ENCODE results near the gene CEP95.
"Not testable (repeated sequence)": the region's sequence is repeated elsewhere in the genome, so short reads cannot be mapped to it uniquely, and the experiment has no call there.

CEP95 gene

DNA sequence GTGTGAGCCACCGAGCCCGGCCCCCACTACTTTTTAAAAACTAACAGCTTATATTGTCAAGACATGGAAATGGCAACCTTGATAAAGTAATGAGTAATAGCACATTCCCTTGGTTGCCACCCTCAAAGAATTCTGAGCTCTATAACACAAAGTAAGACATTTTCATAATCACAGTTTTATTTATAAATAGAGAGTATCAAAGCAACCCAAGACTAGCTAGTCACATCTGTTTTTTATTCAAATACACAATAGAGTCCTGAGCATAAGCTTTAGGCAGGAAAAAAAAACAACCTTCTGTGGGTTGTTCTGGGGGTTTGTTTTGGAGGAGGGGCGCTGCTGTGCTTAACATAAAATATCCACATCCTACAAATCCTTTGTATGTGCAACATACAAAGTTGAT, 68.7 kb downstream of the CEP95 start:
- DNase-seq = no peak

DNA sequence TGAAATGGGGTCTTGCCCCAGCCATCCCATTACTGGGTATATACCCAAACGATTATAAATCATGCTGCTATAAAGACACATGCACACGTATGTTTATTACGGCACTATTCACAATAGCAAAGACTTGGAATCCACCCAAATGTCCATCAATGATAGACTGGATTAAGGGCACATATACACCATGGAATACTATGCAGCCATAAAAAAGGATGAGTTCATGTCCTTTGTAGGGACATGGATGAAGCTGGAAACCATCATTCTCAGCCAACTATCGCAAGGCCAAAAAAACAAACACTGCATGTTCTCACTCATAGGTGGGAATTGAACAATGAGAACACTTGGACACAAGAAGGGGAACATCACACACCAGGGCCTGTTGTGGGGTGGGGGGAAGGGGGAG, 70.2 kb downstream of the CEP95 start:
- not testable (repeated sequence) for DNase-seq

DNA sequence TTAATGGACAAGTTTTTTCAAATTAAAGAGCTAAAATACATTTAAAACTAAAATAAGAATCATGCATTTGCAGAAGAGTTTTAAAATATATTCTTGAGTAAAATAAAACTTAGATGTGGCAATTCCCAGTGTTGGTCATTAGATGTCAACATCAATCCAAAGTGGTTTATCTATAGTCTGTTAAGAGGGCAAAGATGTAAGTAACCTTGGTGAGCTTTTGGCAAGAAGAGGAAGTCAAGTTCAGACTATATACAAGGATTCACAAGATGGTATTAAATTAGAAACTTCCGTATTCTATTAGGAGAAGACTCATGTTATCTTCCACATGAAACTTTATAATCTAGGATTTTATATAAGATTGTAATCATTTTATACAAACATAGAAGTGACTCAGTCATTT, 73.1 kb downstream of the CEP95 start:
- DNase-seq = no peak

DNA sequence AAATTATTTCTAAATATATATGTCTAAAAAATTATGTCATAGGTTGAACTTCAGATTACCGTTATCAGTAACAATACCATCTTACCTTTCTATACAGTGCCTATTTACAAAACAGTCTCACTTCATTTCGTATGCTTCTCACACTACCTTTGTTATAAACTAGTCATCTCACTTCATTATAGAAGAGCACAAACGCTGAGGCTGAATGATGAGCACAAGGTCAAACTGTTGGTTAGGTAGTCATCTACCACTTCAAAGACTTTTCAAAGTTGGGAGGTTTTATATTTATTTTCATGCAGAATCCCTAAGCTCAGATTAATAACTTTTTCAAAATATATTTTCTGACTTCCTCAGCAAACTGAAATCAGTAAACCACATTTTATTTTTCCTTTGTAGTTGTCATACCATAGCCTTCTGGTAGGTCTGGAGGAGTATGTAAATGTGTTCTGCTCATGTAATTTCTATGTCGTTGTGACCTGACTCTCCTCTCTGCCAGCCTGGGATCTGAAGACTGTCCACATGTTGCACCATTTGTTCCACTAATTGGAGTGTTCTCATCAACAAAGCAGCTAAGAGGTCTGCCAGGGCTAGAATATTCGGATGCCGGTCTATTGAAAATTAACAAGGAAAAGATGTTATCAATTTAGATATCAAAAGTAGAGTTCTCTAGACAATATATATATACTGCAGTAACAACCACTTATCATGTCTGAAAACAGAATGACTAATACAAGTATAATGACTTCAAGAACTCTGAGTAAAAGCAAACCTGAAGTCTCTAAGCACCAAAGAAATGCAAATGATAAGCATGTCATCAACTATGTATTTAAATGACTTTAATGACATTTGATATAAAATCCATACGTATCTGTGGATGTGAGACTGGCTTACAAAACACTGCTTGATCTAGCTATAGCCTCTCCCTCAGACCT, 73.9 kb downstream of the CEP95 start:
- no peak for DNase-seq

DNA sequence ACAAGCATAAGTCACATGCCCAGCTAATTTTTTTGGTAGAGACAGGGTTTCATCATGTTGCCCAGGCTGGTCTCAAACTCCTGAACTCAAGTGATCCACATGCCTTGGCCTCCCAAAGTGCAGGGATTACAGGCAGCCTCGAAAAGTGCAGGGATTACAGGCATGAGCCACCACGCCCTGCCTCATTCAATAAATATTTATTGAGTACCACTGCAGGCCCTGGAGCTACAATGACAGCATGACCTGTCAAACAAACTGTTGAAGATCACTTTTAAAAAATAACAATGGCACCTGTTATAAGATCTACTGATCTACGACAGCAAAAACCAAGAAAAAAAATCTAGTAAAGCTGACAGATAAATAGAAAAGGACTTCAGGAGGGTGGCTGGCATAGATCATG, 76.3 kb downstream of the CEP95 start:
- DNase-seq = no peak

DNA sequence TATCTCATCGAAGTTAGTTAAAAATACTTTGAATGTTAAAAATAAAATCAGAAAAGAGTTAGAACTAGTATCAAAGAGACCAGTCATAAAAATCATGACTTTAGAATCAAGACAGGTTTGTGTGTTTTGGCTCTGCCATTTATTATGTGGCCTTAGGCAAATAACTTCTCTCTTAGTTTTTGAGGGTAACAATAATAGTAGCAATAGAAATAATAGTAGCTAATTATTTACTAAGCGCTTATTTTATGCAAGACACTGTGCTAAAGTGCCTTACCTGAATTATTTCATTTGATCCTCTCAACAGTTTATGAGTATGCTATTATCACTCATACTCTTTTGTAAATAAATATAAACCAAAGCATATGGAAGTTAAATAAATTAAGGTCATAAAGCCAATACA, 78.4 kb downstream of the CEP95 start:
- no peak for DNase-seq
